Sciatic nerve (tissue), 2 donors: ENCODE measurements around the gene MAFF. TPM values are rescaled to one million over a fixed set of nuclear protein-coding genes. Genes with fewer than 3 reads are reported as not detected.
"Not testable (repeated sequence)": the region's sequence is repeated elsewhere in the genome, so short reads cannot be mapped to it uniquely, and the experiment has no call there.

ENCODE experiments used
- ATAC-seq: fragments of 200-7000 bp; cut with Tn5 transposase; one replicate; pipeline ENCODE4 v1.9.1; 2020; ENCODE audit warnings: mild to moderate bottlenecking, moderate library complexity
- DNase-seq: peaks from one replicate; pipeline ENCODE4 v3.0.0-alpha.2; 2020; ENCODE audit warnings: low spot score
- intact Hi-C: fragments of 100-400 bp; cut with DNase I; formaldehyde crosslinking; loops from one replicate; pipeline ENCODE4 v1.14.2; 2022
- total RNA-seq: library from RNA; stranded (reverse); fragmentation: NEBNext Ultra II Directional; extraction: Animal tissue kit (Norgen Biotek cat#: 25700); gene quantifications from one replicate; pipeline ENCODE4 v1.2.1, GENCODE V29; 2021
- donor health status: DM: no; HTN: no; CAD: no.
- donor health status: DM: no; HTN: no; CAD: no.

MAFF gene
- 67.6 TPM for total RNA-seq

GRCh38 chr22:38201711-38202436 lies at the start of gene MAFF:
MAFF (plus strand) TSS chr22:38201994; CDS start chr22:38213854, 11,860 bp downstream.
- peak; percentile 99 for DNase-seq
- ATAC-seq = peak; percentile 79
- intact Hi-C loops = no loop called here

GRCh38 chr22:38153821-38154562 lies 47.8 kb upstream of the MAFF start:
- DNase-seq (peak; percentile 19), ATAC-seq (no peak)
- intact Hi-C loops = no loop called here

GRCh38 chr22:38154563-38154915 lies 47.3 kb upstream of the MAFF start:
- ATAC-seq, intact Hi-C loops: not testable (repeated sequence)

GRCh38 chr22:38155703-38156102 lies 46.1 kb upstream of the MAFF start:
- intact Hi-C loops = no loop called here
- no peak for ATAC-seq
- no peak for DNase-seq

More at GRCh38 chr22:38154563-38154915, 47.3 kb upstream of the MAFF start:
- DNase-seq = not testable (repeated sequence)

GRCh38 chr22:38162881-38163843 lies 38.6 kb upstream of the MAFF start:
- ATAC-seq (no peak), DNase-seq (no peak)
- intact Hi-C loops = loop anchor here (10.0 kb wide), 1 partner anchor 48 kb away; the partner anchor contains the start of gene BAIAP2L2

- intact Hi-C loops = loop anchor here (10.0 kb wide), 1 partner anchor 49 kb away; the partner anchor contains the start of gene BAIAP2L2
- ATAC-seq (no peak), DNase-seq (no peak)
Measured at GRCh38 chr22:38163844-38164550, 37.8 kb upstream of the MAFF start.

GRCh38 chr22:38164551-38164918 lies 37.3 kb upstream of the MAFF start:
- ATAC-seq (no peak), DNase-seq (no peak)
- intact Hi-C loops = loop anchor here (10.0 kb wide), 1 partner anchor 50 kb away; the partner anchor contains the start of gene BAIAP2L2

- DNase-seq (no peak), ATAC-seq (no peak)
- intact Hi-C loops = loop anchor here (10.0 kb wide), 1 partner anchor 51 kb away; the partner anchor contains the start of gene BAIAP2L2
Measured at GRCh38 chr22:38165922-38166593, 35.7 kb upstream of the MAFF start.

- ATAC-seq = no peak
- DNase-seq = no peak
- intact Hi-C loops = loop anchor here (10.0 kb wide), 1 partner anchor 53 kb away; the partner anchor contains the start of gene BAIAP2L2
Measured at GRCh38 chr22:38167988-38168407, 33.8 kb upstream of the MAFF start.

GRCh38 chr22:38169116-38169515 lies 32.7 kb upstream of the MAFF start:
- ATAC-seq (no peak), DNase-seq (no peak)
- intact Hi-C loops = loop anchor here (10.0 kb wide), 1 partner anchor 54 kb away; the partner anchor contains the start of gene BAIAP2L2

- intact Hi-C loops = no loop called here
- ATAC-seq = no peak
- no peak for DNase-seq
Measured at GRCh38 chr22:38170469-38170868, 31.3 kb upstream of the MAFF start.

GRCh38 chr22:38171927-38172831 lies 29.6 kb upstream of the MAFF start:
- intact Hi-C loops = no loop called here
- no peak for ATAC-seq

GRCh38 chr22:38172832-38173640 lies 28.8 kb upstream of the MAFF start:
- ATAC-seq (peak; percentile 52), DNase-seq (peak; percentile 74)
- intact Hi-C loops = no loop called here

More at GRCh38 chr22:38171927-38172831, 29.6 kb upstream of the MAFF start:
- DNase-seq = no peak

- no peak for ATAC-seq
- no peak for DNase-seq
- intact Hi-C loops = no loop called here
Measured at GRCh38 chr22:38173641-38173906, 28.2 kb upstream of the MAFF start.

GRCh38 chr22:38174626-38175025 lies 27.2 kb upstream of the MAFF start:
- intact Hi-C loops = no loop called here
- DNase-seq = no peak
- ATAC-seq = no peak
